ENCODE measurements around the gene BRWD1. TPM values are rescaled to one million over a fixed set of nuclear protein-coding genes. Genes with fewer than 3 reads are reported as not detected.

The BRWD1 gene
- total RNA-seq, 2 donors from 2014 or later, result 43.2 to 83.8 TPM

DNA sequence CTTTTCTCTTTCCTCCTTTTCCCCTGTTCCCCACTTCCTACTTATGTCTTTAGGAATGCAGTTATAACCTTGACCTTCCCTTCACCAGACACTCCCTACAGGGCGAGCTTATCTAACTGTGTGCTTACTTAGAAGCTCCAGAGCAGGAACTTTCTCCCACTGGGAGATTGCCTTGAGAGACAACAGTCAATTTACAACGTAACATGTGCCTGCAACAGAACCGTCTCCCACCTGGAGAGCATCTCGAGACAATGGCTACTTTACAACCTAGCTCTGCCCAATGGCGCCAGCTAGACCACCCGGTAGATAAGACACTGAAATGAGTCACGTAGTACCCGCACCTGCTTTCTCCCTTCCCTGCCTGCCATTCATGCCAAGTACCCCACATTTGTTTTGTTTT, 18.7 kb upstream of the BRWD1 start:
- DNase-seq (ENCODE audit: low spot score), result no peak
- Histone ChIP-seq H3K4me3 (no peak overlapping the region), H3K36me3 (no peaks in the 10 kb centered on the region), H3K9me3 (no peaks in the 10 kb centered on the region), H3K27ac (no peak overlapping the region), H3K4me1 (replicated peaks) (no peaks in the 10 kb centered on the region), H3K27me3 (replicated peaks; ENCODE audit: insufficient read depth) (no peaks in the 10 kb centered on the region)
- WGBS, result 61% methylated on average over 8 of the region's 8 CpGs
- TF ChIP-seq POLR2AphosphoS5 (IDR thresholded peaks at IDR 0.05), result no peak
- TF ChIP-seq POLR2A (IDR thresholded peaks at IDR 0.05), result no peak
- intact Hi-C loops (cut with DNase I), result no loop called here

DNA sequence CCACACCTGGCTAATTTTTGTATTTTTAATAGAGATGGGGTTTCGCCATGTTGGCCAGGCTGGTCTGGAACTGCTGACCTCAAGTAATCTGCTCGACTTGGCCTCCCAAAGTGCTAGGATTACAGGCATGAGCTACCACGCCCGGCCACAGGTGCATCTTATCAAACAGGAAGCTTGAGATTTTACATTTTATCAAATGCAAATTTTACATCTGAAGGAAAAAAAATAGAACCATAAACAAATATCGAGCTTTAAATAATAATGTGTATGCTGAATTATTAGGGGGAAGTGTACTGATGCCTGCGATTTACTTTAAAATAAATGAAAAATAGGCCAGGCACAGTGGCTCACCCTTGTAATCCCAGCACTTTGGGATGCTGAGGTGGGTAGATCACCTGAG, 16.6 kb upstream of the BRWD1 start:
- no peak overlapping the region for H3K4me3 ChIP-seq
- DNase-seq (ENCODE audit: low spot score), result no peak
- TF ChIP-seq POLR2A (IDR thresholded peaks at IDR 0.05) (no peak), POLR2AphosphoS5 (IDR thresholded peaks at IDR 0.05) (no peak)
- H3K9me3 ChIP-seq, result no peaks in the 10 kb centered on the region
- no peaks in the 10 kb centered on the region for H3K36me3 ChIP-seq
- H3K27ac ChIP-seq, result no peak overlapping the region
- H3K4me1 ChIP-seq (replicated peaks), result no peaks in the 10 kb centered on the region
- 94% methylated on average over 6 of the region's 6 CpGs for WGBS
- intact Hi-C loops (cut with DNase I), result no loop called here
- no peaks in the 10 kb centered on the region for H3K27me3 ChIP-seq (replicated peaks; ENCODE audit: insufficient read depth)

DNA sequence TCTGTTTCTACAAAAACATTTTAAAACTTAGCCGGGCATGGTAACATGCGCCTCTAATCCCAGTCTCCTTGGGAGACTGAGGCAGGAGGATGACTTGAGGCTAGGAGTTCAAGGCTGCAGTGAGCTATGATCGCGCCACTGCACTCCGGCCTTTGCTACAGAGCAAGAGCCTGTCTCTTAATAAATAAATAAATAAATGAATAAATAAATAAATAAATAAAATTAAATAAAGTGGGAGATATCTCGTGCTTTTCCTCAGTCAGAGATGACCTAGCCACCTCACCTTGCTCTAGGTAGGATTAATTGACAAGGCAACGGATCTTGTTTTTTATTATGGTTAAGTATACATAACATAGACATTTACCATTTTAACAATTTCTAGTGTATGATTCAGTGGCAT, 14.3 kb upstream of the BRWD1 start:
- H3K4me1 ChIP-seq (replicated peaks), result no peaks in the 10 kb centered on the region
- intact Hi-C loops (cut with DNase I), result no loop called here
- H3K9me3 ChIP-seq, result no peaks in the 10 kb centered on the region
- no peaks in the 10 kb centered on the region for H3K36me3 ChIP-seq
- no peak overlapping the region for H3K4me3 ChIP-seq
- no peak for DNase-seq (ENCODE audit: low spot score)
- H3K27me3 ChIP-seq (replicated peaks; ENCODE audit: insufficient read depth), result no peaks in the 10 kb centered on the region
- H3K27ac ChIP-seq, result no peak overlapping the region
- no peak for TF ChIP-seq CTCF (IDR thresholded peaks at IDR 0.05)
- TF ChIP-seq POLR2AphosphoS5 (IDR thresholded peaks at IDR 0.05), result no peak
- WGBS, result 98% methylated on average over 7 of the region's 7 CpGs

DNA sequence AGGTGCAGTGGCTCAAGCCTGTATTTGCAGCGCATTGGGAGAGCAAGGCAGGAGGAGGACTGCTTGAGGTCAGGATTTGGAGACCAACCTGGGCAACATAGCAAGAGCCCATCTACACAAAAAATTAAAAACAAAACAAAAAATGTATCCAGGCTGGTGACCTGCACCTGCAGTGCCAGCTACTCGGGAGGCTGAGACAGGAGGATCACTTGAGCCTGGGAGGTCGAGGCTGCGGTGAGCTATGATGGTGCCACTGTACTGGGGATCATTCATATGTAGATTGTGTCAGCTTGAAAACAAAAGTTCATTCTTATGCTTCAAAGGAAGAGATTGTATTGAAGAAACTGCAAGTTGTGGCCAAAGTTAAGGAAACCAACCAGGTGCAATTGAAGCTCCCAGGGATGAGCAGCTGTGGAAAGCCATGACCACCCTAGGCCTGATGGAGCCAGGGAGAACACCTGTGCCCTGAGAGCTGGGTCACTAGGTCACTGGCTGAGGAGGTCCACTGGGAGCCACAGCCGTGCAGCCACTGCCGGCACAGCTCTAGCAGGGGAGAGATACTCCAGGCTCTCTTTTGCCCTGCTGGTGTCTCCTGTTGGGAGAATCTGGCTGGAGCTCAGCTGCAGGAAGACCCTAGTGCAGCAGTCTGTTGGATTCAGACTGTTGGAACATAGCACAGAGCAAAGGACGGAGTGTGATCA, 13.3 kb upstream of the BRWD1 start:
- DNase-seq (ENCODE audit: low spot score), result no peak
- Histone ChIP-seq H3K27me3 (replicated peaks; ENCODE audit: insufficient read depth) (no peaks in the 10 kb centered on the region), H3K4me3 (no peak overlapping the region), H3K36me3 (no peaks in the 10 kb centered on the region), H3K9me3 (no peaks in the 10 kb centered on the region), H3K4me1 (replicated peaks) (no peaks in the 10 kb centered on the region), H3K27ac (no peak overlapping the region)
- TF ChIP-seq CTCF (IDR thresholded peaks at IDR 0.05), result no peak
- no peak for TF ChIP-seq POLR2AphosphoS5 (IDR thresholded peaks at IDR 0.05)
- no peak for TF ChIP-seq POLR2A (IDR thresholded peaks at IDR 0.05)
- intact Hi-C loops (cut with DNase I), result no loop called here
- 92% methylated on average over 7 of the region's 7 CpGs for WGBS

- intact Hi-C loops (cut with DNase I), result no loop called here
- H3K4me1 ChIP-seq (replicated peaks), result no peaks in the 10 kb centered on the region
- no peak overlapping the region for H3K27ac ChIP-seq
- no peaks in the 10 kb centered on the region for H3K9me3 ChIP-seq
- TF ChIP-seq CTCF (IDR thresholded peaks at IDR 0.05) (no peak), POLR2AphosphoS5 (IDR thresholded peaks at IDR 0.05) (no peak), POLR2A (IDR thresholded peaks at IDR 0.05) (no peak)
- no peaks in the 10 kb centered on the region for H3K36me3 ChIP-seq
- DNase-seq (ENCODE audit: low spot score), result no peak
- no peaks in the 10 kb centered on the region for H3K27me3 ChIP-seq (replicated peaks; ENCODE audit: insufficient read depth)
- 96% methylated on average over 4 of the region's 4 CpGs for WGBS
- no peak overlapping the region for H3K4me3 ChIP-seq
Measured at GRCh38 chr21:39325458-39325857, 12.0 kb upstream of the BRWD1 start.

DNA sequence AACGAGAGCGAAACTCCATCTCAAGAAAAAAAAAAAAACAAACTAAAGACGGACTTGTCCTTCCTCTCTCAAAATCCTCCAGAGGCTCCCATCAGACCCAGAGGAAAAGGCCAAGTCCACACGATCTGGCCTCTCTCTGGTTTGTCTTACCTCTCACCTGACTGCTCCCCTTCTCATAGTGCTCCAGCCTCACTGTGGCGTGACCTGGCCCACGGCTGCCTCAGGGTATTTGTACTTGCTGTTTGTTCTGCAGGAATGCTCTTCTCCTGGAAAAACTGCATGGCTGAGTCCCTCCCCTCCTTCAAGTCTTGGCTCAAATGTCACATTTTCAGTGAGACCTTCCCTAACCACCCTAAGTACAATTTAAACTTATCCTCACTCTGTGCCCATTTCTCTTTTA, 8.0 kb upstream of the BRWD1 start:
- H3K9me3 ChIP-seq, result no peaks in the 10 kb centered on the region
- no peaks in the 10 kb centered on the region for H3K36me3 ChIP-seq
- DNase-seq (ENCODE audit: low spot score), result no peak
- TF ChIP-seq POLR2A (IDR thresholded peaks at IDR 0.05) (no peak), CTCF (IDR thresholded peaks at IDR 0.05) (no peak), POLR2AphosphoS5 (IDR thresholded peaks at IDR 0.05) (no peak)
- no peak overlapping the region for H3K4me3 ChIP-seq
- H3K4me1 ChIP-seq (replicated peaks), result no peaks in the 10 kb centered on the region
- H3K27ac ChIP-seq, result no peak overlapping the region
- intact Hi-C loops (cut with DNase I), result no loop called here
- H3K27me3 ChIP-seq (replicated peaks; ENCODE audit: insufficient read depth), result no peaks in the 10 kb centered on the region
- 68% methylated on average over 6 of the region's 6 CpGs for WGBS
